Hepatocyte (in vitro differentiated cells): ENCODE results near the gene CCDC90B.

Source experiments
- CTCF ChIP-seq: fragments of 200-600 bp; sonication (generic); IDR thresholded peaks from 2 replicates; pipeline ENCODE4 v1.5.1; 2016; ENCODE audit warnings: antibody characterized with exemption, mild to moderate bottlenecking; ENCODE audit not compliant: poor library complexity
- EZH2 ChIP-seq: fragments of 200-600 bp; sonication (generic); IDR thresholded peaks from 2 replicates; pipeline ENCODE4 v1.6.1; 2016; ENCODE audit warnings: antibody characterized with exemption, mild to moderate bottlenecking, borderline replicate concordance

GRCh38 chr11:83306200-83307080 is 20.3 kb upstream of the CCDC90B start:
- TF ChIP-seq CTCF = no peak
- no peak for TF ChIP-seq EZH2
